Parathyroid adenoma (tissue), 2 donors: ENCODE measurements around the gene ACTRT2.

Experiments
- H2AFZ ChIP-seq: fragments of 300-600 bp; sonication (generic); one replicate; pipeline ENCODE4 v1.7.0; 2017; ENCODE audit warnings: antibody characterized with exemption, mild to moderate bottlenecking
- H3K27ac ChIP-seq: fragments of 300-600 bp; sonication (generic); one replicate; pipeline ENCODE4 v1.7.0; 2017
- H3K27me3 ChIP-seq: fragments of 300-600 bp; sonication (generic); one replicate; pipeline ENCODE4 v1.7.0; 2017; ENCODE audit warnings: low read length; ENCODE audit not compliant: control insufficient read depth, insufficient read depth
- H3K36me3 ChIP-seq: fragments of 300-600 bp; sonication (generic); one replicate; pipeline ENCODE4 v1.7.0; 2017; ENCODE audit warnings: low read length; ENCODE audit not compliant: control insufficient read depth, insufficient read depth
- H3K4me1 ChIP-seq: fragments of 300-600 bp; sonication (generic); one replicate; pipeline ENCODE4 v1.7.0; 2017; ENCODE audit warnings: control low read depth
- H3K4me2 ChIP-seq: fragments of 300-600 bp; sonication (generic); one replicate; pipeline ENCODE4 v1.7.0; 2017; ENCODE audit warnings: low read length
- H3K4me3 ChIP-seq: fragments of 300-600 bp; sonication (generic); one replicate; pipeline ENCODE4 v1.7.0; 2017; ENCODE audit warnings: low read depth, low read length
- H3K79me2 ChIP-seq: fragments of 300-600 bp; sonication (generic); one replicate; pipeline ENCODE4 v1.7.0; 2017; ENCODE audit warnings: control low read depth
- H3K9ac ChIP-seq: fragments of 300-600 bp; sonication (generic); one replicate; pipeline ENCODE4 v1.7.0; 2017; ENCODE audit warnings: mild to moderate bottlenecking
- H3K9me3 ChIP-seq: fragments of 300-600 bp; sonication (generic); one replicate; pipeline ENCODE4 v1.7.0; 2017; ENCODE audit warnings: low read length; ENCODE audit not compliant: control insufficient read depth
- TF ChIP-seq, protein P1 (sequence below): fragments of 300-600 bp; sonication (generic); IDR thresholded peaks from one replicate; pipeline ENCODE4 v1.7.0; 2017; ENCODE audit warnings: antibody characterized with exemption, mild to moderate bottlenecking
- donor health status: primary hyperparathyroidism.

The ACTRT2 gene

DNA sequence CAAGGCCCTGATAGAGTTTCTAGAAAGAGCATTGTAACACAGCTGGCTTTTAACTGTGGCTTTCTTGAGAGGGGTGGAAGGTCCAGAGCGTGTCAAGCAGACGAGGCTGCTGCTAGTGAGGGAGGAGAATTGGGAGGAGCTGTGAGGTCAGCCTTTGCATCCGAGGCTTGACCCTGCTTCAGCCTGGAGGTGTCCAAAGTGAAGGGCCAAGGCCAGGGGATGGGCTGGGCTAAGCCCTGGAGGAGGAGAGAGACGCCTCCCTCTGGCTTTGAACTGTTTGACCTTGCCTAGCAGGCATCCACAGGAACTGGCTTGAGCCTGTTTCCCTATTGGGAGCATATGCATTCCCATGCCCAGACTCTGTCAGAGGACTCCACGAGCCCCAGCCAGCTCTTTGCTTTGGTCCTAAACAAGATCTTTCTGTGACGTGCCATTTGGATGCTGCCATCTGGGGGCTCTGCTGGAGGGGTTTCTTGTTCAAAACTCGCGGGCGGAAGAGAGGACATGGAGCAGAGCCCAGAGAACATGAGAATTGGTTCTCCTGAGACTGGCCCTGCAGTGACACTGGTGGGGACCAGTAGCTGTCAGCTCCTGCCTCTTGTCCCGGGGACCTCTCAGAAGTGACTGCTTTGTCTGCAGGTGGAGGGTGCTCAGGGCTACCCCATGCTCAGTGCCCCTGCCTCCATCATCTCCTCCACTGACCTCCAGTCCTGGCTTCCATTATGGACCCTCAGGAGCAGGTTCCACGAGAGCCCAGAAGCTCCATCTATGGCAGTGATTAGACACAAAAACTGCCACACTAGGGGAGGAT is 5.5 kb downstream of the ACTRT2 start:
- Histone ChIP-seq H3K79me2 (no peaks in the 10 kb centered on the region), H3K4me1 (no peaks in the 10 kb centered on the region), H3K9me3 (no peaks in the 10 kb centered on the region), H3K36me3 (no peaks in the 10 kb centered on the region), H3K4me2 (no peak overlapping the region), H3K27me3 (no peaks in the 10 kb centered on the region), H2AFZ (no peak overlapping the region), H3K9ac (no peak overlapping the region), H3K4me3 (no peak overlapping the region), H3K27ac (no peak overlapping the region)
- TF ChIP-seq, protein P1, sequence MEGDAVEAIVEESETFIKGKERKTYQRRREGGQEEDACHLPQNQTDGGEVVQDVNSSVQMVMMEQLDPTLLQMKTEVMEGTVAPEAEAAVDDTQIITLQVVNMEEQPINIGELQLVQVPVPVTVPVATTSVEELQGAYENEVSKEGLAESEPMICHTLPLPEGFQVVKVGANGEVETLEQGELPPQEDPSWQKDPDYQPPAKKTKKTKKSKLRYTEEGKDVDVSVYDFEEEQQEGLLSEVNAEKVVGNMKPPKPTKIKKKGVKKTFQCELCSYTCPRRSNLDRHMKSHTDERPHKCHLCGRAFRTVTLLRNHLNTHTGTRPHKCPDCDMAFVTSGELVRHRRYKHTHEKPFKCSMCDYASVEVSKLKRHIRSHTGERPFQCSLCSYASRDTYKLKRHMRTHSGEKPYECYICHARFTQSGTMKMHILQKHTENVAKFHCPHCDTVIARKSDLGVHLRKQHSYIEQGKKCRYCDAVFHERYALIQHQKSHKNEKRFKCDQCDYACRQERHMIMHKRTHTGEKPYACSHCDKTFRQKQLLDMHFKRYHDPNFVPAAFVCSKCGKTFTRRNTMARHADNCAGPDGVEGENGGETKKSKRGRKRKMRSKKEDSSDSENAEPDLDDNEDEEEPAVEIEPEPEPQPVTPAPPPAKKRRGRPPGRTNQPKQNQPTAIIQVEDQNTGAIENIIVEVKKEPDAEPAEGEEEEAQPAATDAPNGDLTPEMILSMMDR = no peak

DNA sequence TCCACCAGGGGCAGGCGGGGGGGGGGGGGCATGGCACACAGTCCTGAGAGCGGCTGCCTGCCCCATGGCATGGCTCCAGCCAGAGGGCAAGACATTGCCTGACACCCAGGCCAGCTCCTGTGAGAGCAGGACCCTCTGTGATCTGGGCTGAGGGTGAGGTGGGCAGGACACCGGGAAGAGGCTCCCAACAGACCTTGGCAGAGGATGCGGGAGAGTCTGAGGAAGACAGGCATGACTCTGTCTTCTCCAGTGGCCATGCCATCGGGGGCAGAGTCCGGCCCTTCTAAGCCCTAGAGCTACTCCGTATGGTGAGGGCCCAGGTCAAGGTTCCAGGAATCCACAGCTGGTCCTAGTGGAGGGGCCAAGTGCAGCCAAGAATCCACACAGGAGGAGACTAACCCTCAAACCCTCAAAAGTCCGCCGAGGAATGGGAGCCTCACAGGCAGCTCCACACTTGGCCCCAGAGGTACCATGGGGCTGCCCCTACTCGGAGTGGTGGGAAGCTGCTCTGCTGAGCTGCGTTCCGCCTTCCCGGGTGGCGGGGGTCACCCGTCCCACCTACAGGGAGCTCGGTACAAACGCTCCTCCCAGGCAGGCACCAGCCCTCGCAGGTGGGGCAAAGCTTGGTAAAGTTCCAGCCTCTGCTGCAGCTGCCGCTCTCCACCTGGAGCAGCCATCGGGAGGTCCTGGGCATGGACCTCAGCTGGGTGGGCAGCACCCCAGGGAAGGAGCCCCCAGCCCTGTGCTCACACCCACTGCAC is 6.5 kb downstream of the ACTRT2 start:
- H3K4me1 ChIP-seq = no peaks in the 10 kb centered on the region
- H3K27me3 ChIP-seq = no peaks in the 10 kb centered on the region
- no peaks in the 10 kb centered on the region for H3K79me2 ChIP-seq
- H3K9me3 ChIP-seq = no peaks in the 10 kb centered on the region
- H3K4me3 ChIP-seq = no peak overlapping the region
- TF ChIP-seq, protein P1 = no peak
- H3K27ac ChIP-seq = no peak overlapping the region
- H3K36me3 ChIP-seq = no peaks in the 10 kb centered on the region
- no peak overlapping the region for H3K9ac ChIP-seq
- no peak overlapping the region for H2AFZ ChIP-seq
- H3K4me2 ChIP-seq = no peak overlapping the region

DNA sequence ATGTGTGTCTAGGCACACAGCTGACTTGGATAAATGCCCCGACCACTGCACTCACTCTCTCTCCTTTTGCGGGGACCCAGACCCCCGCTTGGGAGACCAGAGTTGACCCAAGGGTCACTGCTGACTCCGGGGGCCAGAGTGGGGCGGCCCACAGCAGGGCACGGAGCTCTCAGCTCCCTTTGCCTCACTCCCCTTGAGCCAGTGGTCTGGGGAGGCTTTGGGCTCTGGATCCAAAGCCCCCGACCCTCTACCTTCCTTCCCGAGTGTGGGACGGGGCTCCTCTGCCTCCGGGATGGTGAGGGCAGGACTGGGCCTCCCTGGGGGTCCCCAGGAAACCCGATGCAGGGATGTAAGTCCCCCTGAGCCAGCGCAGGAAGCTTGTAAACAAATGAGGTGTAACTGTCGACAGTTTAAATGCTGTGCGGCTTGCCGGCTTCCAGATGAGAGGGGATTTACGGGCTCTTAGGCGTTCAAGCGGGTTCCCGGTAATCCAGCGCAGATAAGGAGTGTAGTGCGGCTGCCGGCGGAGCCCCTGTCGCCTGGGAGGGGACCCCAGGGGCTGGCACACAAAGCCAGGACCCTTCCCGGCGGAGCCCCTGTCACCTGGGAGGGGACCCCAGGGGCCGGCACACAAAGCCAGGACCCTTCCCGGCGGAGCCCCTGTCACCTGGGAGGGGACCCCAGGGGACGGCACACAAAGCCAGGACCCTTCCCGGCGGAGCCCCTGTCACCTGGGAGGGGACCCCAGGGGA is 7.4 kb downstream of the ACTRT2 start:
- Histone ChIP-seq H2AFZ (no peak overlapping the region), H3K4me3 (no peak overlapping the region), H3K27me3 (no peaks in the 10 kb centered on the region), H3K4me1 (no peaks in the 10 kb centered on the region), H3K9ac (no peak overlapping the region), H3K9me3 (no peaks in the 10 kb centered on the region), H3K27ac (no peak overlapping the region), H3K4me2 (no peak overlapping the region), H3K79me2 (no peaks in the 10 kb centered on the region), H3K36me3 (no peaks in the 10 kb centered on the region)
- TF ChIP-seq, protein P1 = no peak

DNA sequence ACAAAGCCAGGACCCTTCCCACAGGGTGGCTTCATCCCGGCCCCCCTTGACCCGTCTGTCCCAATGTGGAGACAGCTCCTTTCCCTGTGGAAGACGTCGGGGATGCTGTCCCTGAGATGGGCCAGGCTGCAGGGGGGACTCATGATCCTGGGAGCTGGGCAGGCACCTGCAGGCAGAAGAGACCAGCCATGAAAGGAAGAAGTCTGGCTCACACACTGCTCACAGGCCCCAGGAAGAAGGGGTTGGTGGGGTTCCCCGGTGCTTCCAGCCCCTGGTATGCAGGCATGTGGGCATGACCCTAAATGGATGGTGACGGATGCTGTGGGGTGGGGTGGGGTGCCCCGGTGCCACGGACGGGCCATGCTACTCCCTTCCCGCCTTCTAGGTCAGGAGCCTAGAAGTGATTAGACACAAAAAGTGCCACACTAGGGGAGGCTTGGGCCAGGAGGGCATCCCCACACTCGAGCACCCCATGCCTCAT is 8.3 kb downstream of the ACTRT2 start:
- Histone ChIP-seq H3K4me3 (no peak overlapping the region), H3K4me2 (no peak overlapping the region), H3K9me3 (no peaks in the 10 kb centered on the region), H3K9ac (no peak overlapping the region), H3K4me1 (no peaks in the 10 kb centered on the region), H2AFZ (no peak overlapping the region), H3K79me2 (no peaks in the 10 kb centered on the region), H3K27me3 (no peaks in the 10 kb centered on the region), H3K36me3 (no peaks in the 10 kb centered on the region), H3K27ac (no peak overlapping the region)
- TF ChIP-seq, protein P1 = no peak
